ENCODE results near the gene UST.
A peak's percentile ranks its signal among the peaks of the same experiment; 100 is the strongest.

The UST gene

DNA sequence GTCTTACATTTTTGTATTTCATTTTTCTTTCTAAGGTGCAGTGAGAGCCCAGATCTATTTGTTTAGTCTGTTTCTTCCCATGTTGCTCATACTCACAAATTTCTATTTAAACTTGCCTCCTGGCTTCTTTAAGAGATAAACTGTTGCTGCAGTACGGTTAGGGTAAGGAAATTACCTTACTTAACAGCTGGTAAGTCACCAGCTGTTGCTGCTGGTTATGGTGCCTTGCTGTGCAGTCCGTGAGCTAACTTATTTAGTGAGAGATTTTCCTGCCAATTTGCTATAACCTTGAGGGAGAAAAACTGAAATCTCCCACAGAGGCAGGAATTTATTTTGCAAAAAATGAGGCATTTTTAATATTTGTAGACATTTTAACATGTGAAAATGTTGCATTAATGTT is 261.0 kb downstream of the UST start:
- Histone ChIP-seq H3K4me1 (ENCODE audit: control insufficient read depth, insufficient read depth, low read length) (no peaks in the 10 kb centered on the region), H3K9me3 (ENCODE audit: control insufficient read depth, insufficient read depth, low read length) (no peaks in the 10 kb centered on the region), H3K4me3 (ENCODE audit: low read length) (no peak overlapping the region), H3K36me3 (ENCODE audit: control insufficient read depth, insufficient read depth, low read length) (no peaks in the 10 kb centered on the region), H3K27ac (ENCODE audit: low read length) (no peak overlapping the region), H3K27me3 (ENCODE audit: control insufficient read depth, insufficient read depth, low read length) (no peaks in the 10 kb centered on the region)
- WGBS (ENCODE audit: insufficient coverage, insufficient read length), result no CpG with 5 or more reads among the region's 2 CpGs
- DNase-seq (ENCODE audit: low read depth, low spot score), result no peak

DNA sequence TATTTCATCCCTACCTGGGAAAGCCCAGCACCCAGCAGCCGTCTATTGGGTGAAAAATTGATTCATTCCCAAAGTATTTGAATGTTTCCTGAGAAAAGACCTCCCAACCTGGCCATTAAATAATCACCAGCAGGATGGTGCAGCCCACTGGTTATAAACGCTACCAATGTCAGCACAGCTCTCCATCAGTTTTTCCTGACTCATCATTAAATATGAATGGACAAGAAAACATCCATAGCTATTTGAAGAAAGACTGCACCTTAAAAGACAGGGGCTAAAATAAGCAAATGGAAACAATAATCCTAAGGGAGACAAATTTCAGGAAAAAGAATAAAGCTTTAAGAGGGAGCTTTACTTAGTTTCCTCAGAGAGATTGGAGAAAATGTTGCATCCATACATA is 261.9 kb downstream of the UST start:
- Histone ChIP-seq H3K4me3 (ENCODE audit: low read length) (no peak overlapping the region), H3K27ac (ENCODE audit: low read length) (no peak overlapping the region), H3K4me1 (ENCODE audit: control insufficient read depth, insufficient read depth, low read length) (no peaks in the 10 kb centered on the region), H3K27me3 (ENCODE audit: control insufficient read depth, insufficient read depth, low read length) (no peaks in the 10 kb centered on the region), H3K36me3 (ENCODE audit: control insufficient read depth, insufficient read depth, low read length) (no peaks in the 10 kb centered on the region), H3K9me3 (ENCODE audit: control insufficient read depth, insufficient read depth, low read length) (no peaks in the 10 kb centered on the region)
- DNase-seq (ENCODE audit: low read depth, low spot score), result no peak
- WGBS (ENCODE audit: insufficient coverage, insufficient read length), result no CpG with 5 or more reads among the region's 2 CpGs

DNA sequence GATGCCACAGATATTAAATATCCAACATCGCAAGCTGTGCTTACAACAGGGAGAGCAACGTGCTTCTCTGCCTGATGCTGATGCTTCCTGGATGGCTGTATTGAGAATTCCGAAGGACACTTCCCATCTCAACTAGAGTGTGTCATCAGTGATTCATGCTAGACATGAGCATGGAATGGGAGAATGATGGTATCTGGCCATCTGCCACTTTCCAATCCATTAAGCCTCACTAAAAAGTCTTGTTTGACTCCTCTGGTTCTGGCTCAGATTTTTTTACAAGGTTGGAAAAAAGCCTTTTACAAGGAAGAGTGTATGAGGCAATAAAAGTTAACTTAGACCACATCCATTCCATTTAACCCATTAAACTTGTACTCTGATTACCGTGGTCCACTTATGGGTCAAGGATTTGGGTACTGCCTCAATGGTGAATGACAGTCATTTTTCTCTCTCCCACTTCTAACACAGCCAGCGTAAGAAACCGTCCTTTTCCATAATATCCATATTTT is 265.3 kb downstream of the UST start:
- DNase-seq (ENCODE audit: low read depth, low spot score), result no peak
- no peaks in the 10 kb centered on the region for H3K9me3 ChIP-seq (ENCODE audit: control insufficient read depth, insufficient read depth, low read length)
- no peaks in the 10 kb centered on the region for H3K27me3 ChIP-seq (ENCODE audit: control insufficient read depth, insufficient read depth, low read length)
- no peaks in the 10 kb centered on the region for H3K36me3 ChIP-seq (ENCODE audit: control insufficient read depth, insufficient read depth, low read length)
- no peak overlapping the region for H3K4me3 ChIP-seq (ENCODE audit: low read length)
- no peak overlapping the region for H3K27ac ChIP-seq (ENCODE audit: low read length)
- no CpG with 5 or more reads among the region's 6 CpGs for WGBS (ENCODE audit: insufficient coverage, insufficient read length)
- peaks cover 7% of the 10 kb centered on the region; the same call in 1 of the 2 replicates for H3K4me1 ChIP-seq (ENCODE audit: control insufficient read depth, insufficient read depth, low read length)

DNA sequence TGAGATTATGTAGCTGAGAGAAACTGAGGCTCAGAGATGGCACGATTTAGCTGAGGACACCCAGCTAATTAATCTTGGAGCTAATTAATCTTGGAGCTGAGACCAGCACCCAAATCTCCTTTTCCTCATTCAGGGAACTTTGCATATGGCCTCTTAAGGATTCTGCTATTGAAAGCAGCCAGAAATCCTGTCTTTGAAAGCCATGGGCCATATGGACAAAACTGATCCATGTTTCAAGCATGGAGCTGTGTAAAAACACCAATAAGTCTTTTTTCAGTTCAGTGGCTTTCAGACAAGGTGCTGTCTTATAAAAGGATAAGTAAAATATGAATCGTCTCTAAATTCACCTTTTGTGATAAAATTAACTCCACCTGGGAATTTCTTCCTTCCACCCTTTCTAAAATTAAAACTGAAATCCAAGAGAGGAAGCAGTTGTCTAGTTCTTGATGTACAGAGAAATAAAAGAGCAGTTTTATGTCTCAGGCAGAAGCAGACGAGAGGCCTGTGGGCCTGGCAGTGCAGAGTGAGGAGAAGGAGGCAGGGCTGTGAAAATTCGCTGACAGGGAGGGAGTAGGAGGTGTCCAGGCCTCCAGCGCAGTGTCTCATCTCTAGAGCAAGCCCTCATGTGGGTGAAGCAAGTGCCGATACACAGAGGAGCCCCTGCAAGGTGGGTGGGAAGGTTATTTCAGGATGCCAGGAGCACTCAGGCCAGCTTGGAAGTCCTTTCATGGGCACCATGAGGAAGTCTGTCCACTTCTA is 266.9 kb downstream of the UST start:
- peak overlapping the region; percentile 34 for H3K27ac ChIP-seq (ENCODE audit: low read length)
- no peaks in the 10 kb centered on the region for H3K27me3 ChIP-seq (ENCODE audit: control insufficient read depth, insufficient read depth, low read length)
- peaks cover 7% of the 10 kb centered on the region; the same call in 1 of the 2 replicates for H3K4me1 ChIP-seq (ENCODE audit: control insufficient read depth, insufficient read depth, low read length)
- H3K4me3 ChIP-seq (ENCODE audit: low read length), result no peak overlapping the region
- no peak for DNase-seq (ENCODE audit: low read depth, low spot score)
- no peaks in the 10 kb centered on the region for H3K36me3 ChIP-seq (ENCODE audit: control insufficient read depth, insufficient read depth, low read length)
- no CpG with 5 or more reads among the region's 6 CpGs for WGBS (ENCODE audit: insufficient coverage, insufficient read length)
- H3K9me3 ChIP-seq (ENCODE audit: control insufficient read depth, insufficient read depth, low read length), result no peaks in the 10 kb centered on the region

DNA sequence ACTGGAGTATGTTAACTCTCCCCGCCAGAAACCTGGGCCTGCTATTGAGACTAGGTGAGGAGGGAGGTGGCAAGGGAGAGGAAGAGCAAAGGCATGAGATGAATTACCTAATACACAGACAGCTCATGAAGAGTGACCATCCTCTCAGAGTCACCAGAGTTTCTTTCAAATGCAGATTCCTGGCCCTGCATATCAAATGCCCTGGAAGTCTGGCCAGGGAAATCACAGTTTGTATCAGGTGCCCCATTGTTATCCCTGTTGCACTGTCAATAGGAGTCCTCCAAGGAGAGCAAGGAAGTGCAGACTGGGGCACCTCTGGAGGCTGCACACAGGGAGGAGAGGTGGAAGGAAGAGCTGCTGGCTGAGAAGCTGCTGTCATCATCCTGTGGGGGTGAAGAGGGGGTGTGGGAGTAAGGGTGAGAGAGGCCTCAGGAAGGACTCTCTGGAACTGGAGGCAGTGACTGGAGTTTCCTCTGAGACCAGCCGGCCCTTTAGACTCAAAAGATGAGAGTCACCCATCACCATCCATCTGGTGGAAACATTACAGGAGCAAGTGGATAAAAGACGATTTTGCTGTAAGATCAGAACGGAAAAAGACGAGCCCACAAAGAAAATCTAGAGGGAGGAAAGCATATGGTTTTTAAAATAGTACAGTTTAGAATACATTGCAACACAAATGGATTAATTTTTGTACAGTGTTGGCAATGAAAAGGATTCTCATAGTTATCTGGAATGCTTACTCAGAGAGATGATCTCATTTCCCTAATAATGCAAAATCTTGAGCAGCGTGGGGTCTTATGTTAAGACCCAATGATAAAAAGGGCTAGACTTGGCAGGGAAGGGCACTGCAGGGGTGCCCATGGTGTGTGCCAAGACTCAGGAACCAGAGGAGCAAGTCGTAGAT is 268.1 kb downstream of the UST start:
- Histone ChIP-seq H3K27ac (ENCODE audit: low read length) (no peak overlapping the region), H3K36me3 (ENCODE audit: control insufficient read depth, insufficient read depth, low read length) (no peaks in the 10 kb centered on the region)
- peak; percentile 94 for DNase-seq (ENCODE audit: low read depth, low spot score)

DNA sequence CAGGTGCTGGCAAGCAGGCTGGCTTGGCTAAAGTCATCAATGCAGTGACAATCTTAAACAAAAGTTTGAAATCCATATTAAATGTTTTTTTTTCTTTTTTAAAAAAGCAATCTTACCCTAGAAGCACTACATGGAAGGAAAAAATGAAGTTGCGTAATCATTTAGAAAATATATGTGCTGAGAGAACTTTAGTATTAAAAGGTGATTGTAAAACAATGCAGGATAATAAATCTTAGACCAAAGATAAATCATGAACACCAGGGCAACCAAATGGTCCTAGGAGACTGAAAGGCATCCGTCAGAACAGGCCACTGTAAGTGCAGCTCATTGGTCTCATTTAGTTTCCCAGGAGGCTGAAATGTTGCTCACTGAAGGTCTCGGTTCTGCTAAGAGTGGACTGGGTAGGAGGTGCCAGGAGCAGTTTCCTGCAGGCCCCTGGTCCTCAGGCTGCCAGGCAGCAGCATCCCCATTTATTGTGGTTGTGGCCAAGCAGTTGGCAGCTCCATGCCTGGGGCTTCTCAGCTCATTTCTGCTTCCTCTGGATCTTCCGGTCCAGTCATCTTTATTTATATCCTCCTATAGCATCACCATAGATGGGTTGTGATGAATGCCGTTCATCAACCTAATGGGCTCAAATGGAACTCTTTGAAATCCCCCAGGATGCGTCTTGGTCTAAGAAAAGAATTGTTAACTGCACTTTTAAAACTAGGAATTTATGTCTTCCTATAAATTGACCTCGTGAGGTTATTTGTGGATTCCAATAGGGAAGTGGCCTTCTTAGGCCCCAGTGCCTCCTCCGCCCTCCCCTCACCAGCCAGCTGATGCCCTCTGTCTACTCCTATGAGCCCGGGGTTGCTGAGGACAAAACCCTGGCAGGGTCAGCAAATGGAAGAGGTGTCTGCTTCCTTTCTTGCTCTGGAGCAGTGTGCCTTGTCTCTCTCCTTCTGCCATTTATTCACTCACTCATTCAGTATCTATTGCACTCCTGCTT is 269.0 kb downstream of the UST start:
- WGBS (ENCODE audit: insufficient coverage, insufficient read length), result no CpG with 5 or more reads among the region's 9 CpGs

More for the DNA sequence above, 268.1 kb downstream of the UST start:
- Histone ChIP-seq H3K4me3 (ENCODE audit: low read length) (no peak overlapping the region), H3K4me1 (ENCODE audit: control insufficient read depth, insufficient read depth, low read length) (peaks cover 7% of the 10 kb centered on the region; the same call in 1 of the 2 replicates), H3K9me3 (ENCODE audit: control insufficient read depth, insufficient read depth, low read length) (no peaks in the 10 kb centered on the region), H3K27me3 (ENCODE audit: control insufficient read depth, insufficient read depth, low read length) (no peaks in the 10 kb centered on the region)
- WGBS (ENCODE audit: insufficient coverage, insufficient read length), result no CpG with 5 or more reads among the region's 7 CpGs

DNA sequence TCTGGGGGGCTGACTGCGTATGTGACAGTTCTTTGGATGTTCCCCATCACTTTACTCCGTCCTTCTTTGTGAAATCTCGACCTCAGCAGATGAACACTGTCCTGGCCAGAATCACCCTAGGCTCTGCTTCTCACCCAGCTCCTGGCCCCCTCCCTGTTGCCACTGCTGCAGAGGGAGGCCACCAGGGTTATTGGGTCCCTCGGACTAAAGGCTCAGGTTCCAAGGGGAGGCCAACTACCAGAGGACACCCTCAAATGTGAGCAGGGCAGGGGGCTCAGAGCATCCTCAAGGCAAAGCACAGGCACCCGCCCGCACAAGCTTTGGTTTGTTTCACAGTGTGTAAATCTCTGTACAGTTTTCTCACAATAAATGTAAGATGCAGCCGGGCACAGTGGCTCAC is 269.9 kb downstream of the UST start:
- H3K27ac ChIP-seq (ENCODE audit: low read length), result no peak overlapping the region
- H3K4me3 ChIP-seq (ENCODE audit: low read length), result no peak overlapping the region

More for the DNA sequence above, 269.0 kb downstream of the UST start:
- no peak overlapping the region for H3K27ac ChIP-seq (ENCODE audit: low read length)
- H3K4me3 ChIP-seq (ENCODE audit: low read length), result no peak overlapping the region
- no peaks in the 10 kb centered on the region for H3K36me3 ChIP-seq (ENCODE audit: control insufficient read depth, insufficient read depth, low read length)
- peaks cover 7% of the 10 kb centered on the region; the same call in 1 of the 2 replicates for H3K4me1 ChIP-seq (ENCODE audit: control insufficient read depth, insufficient read depth, low read length)
- no peak for DNase-seq (ENCODE audit: low read depth, low spot score)
- no peaks in the 10 kb centered on the region for H3K27me3 ChIP-seq (ENCODE audit: control insufficient read depth, insufficient read depth, low read length)
- H3K9me3 ChIP-seq (ENCODE audit: control insufficient read depth, insufficient read depth, low read length), result no peaks in the 10 kb centered on the region

DNA sequence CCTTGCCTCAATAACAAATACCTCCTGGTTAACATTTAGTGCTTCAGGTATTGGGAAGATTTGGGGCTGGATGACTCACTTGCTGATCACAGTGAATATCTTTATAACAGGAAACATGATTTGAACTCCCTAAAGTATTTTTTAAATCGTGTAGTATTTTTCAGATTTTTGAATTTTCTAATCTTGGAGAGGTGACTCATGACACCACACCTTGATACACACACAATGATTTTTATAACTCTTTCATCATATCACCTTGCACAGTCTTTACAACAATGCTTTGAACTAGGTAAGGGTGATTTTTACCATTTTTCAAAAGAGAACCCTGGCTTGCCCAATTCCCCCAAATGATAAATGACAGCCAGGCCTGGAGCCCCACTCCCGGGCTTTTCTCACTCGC is 273.5 kb downstream of the UST start:
- H3K36me3 ChIP-seq (ENCODE audit: control insufficient read depth, insufficient read depth, low read length), result peaks cover 2% of the 10 kb centered on the region; the same call in 1 of the 2 replicates
- no peaks in the 10 kb centered on the region for H3K9me3 ChIP-seq (ENCODE audit: control insufficient read depth, insufficient read depth, low read length)
- WGBS (ENCODE audit: insufficient coverage, insufficient read length), result no CpG with 5 or more reads among the region's 3 CpGs
- H3K27ac ChIP-seq (ENCODE audit: low read length), result no peak overlapping the region
- no peaks in the 10 kb centered on the region for H3K27me3 ChIP-seq (ENCODE audit: control insufficient read depth, insufficient read depth, low read length)
- DNase-seq (ENCODE audit: low read depth, low spot score), result no peak
- H3K4me1 ChIP-seq (ENCODE audit: control insufficient read depth, insufficient read depth, low read length), result peaks cover 3% of the 10 kb centered on the region; the same call in 1 of the 2 replicates
- no peak overlapping the region for H3K4me3 ChIP-seq (ENCODE audit: low read length)

More for the DNA sequence above, 269.9 kb downstream of the UST start:
- no peaks in the 10 kb centered on the region; the same call in 1 of the 2 replicates for H3K36me3 ChIP-seq (ENCODE audit: control insufficient read depth, insufficient read depth, low read length)
- DNase-seq (ENCODE audit: low read depth, low spot score), result no peak
- peaks cover 7% of the 10 kb centered on the region; the same call in 1 of the 2 replicates for H3K4me1 ChIP-seq (ENCODE audit: control insufficient read depth, insufficient read depth, low read length)
- H3K9me3 ChIP-seq (ENCODE audit: control insufficient read depth, insufficient read depth, low read length), result no peaks in the 10 kb centered on the region
- no peaks in the 10 kb centered on the region for H3K27me3 ChIP-seq (ENCODE audit: control insufficient read depth, insufficient read depth, low read length)
- WGBS (ENCODE audit: insufficient coverage, insufficient read length), result no CpG with 5 or more reads among the region's 7 CpGs

DNA sequence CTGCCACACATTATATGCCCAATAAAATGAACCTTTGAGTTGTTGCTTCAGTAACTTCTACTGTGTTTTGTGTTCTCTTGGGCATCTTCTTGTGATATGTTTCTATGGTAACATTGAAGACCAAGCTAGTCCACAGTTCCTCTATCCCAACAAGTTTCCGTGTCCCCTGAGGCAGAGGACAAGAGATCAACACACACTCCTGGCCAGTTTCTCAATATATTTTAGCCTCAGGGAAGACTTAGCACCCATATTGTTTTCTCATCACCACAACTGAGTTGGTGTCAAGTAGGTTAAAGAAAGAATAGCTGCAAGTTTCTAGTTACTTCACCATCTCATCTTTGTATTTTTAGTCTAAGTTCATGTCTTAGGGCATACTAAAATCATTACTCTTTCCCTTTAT is 277.5 kb downstream of the UST start:
- H3K4me1 ChIP-seq (ENCODE audit: control insufficient read depth, insufficient read depth, low read length), result no peaks in the 10 kb centered on the region
- no CpG with 5 or more reads among the region's 1 CpG for WGBS (ENCODE audit: insufficient coverage, insufficient read length)
- H3K36me3 ChIP-seq (ENCODE audit: control insufficient read depth, insufficient read depth, low read length), result peaks cover 2% of the 10 kb centered on the region; the same call in 1 of the 2 replicates
- H3K4me3 ChIP-seq (ENCODE audit: low read length), result no peak overlapping the region
- no peaks in the 10 kb centered on the region for H3K27me3 ChIP-seq (ENCODE audit: control insufficient read depth, insufficient read depth, low read length)
- H3K9me3 ChIP-seq (ENCODE audit: control insufficient read depth, insufficient read depth, low read length), result no peaks in the 10 kb centered on the region
- no peak for DNase-seq (ENCODE audit: low read depth, low spot score)
- H3K27ac ChIP-seq (ENCODE audit: low read length), result no peak overlapping the region

Data from iPS DF 6.9 (cell line).